Endothelial cell of umbilical vein (primary cell): ENCODE measurements around the gene SLC6A6.

ENCODE experiments used
- CTCF ChIP-seq, 2 donors: IDR thresholded peaks; 1 replicate in 1 of 2; 2 replicates in 1 of 2; pipeline ENCODE4 v1.5.1; 2011; ENCODE audit warnings: low read length in 2 of 2, mild to moderate bottlenecking in 2 of 2, moderate library complexity in 2 of 2, control low read depth in 1 of 2, inconsistent platforms in 1 of 2, low read depth in 1 of 2; ENCODE audit not compliant: insufficient read depth in 1 of 2; ENCODE audit errors: extremely low read depth in 1 of 2
- EZH2 ChIP-seq: IDR thresholded peaks from 2 replicates; pipeline ENCODE4 v1.6.1; 2012; ENCODE audit warnings: borderline replicate concordance, low read depth, mild to moderate bottlenecking, moderate library complexity, low read length, inconsistent platforms; ENCODE audit not compliant: severe bottlenecking
- FOS ChIP-seq: IDR thresholded peaks from 2 replicates; pipeline ENCODE4 v1.6.1; 2011; ENCODE audit warnings: mild to moderate bottlenecking, low read length, moderate library complexity, borderline replicate concordance; ENCODE audit not compliant: insufficient read depth
- GATA2 ChIP-seq: IDR thresholded peaks from 2 replicates; pipeline ENCODE4 v1.7.0; 2011; ENCODE audit warnings: low read depth, mild to moderate bottlenecking, moderate library complexity, mixed read lengths, low read length; ENCODE audit not compliant: insufficient read length, insufficient read depth
- JUN ChIP-seq: IDR thresholded peaks from 2 replicates; pipeline ENCODE4 v1.6.1; 2011; ENCODE audit warnings: borderline replicate concordance, low read depth; ENCODE audit not compliant: insufficient read length, insufficient read depth
- MAX ChIP-seq: IDR thresholded peaks from 2 replicates; pipeline ENCODE4 v1.6.1; 2011; ENCODE audit not compliant: insufficient read depth, insufficient read length
- POLR2A ChIP-seq: IDR thresholded peaks from 2 replicates; pipeline ENCODE4 v1.6.1; 2012; ENCODE audit warnings: low read depth, mild to moderate bottlenecking, control low read depth, low read length
- POLR2AphosphoS5 ChIP-seq: IDR thresholded peaks from 2 replicates; pipeline ENCODE4 v1.6.1; 2012; ENCODE audit warnings: low read depth, mild to moderate bottlenecking, control low read depth, low read length, moderate library complexity; ENCODE audit not compliant: insufficient read depth

DNA sequence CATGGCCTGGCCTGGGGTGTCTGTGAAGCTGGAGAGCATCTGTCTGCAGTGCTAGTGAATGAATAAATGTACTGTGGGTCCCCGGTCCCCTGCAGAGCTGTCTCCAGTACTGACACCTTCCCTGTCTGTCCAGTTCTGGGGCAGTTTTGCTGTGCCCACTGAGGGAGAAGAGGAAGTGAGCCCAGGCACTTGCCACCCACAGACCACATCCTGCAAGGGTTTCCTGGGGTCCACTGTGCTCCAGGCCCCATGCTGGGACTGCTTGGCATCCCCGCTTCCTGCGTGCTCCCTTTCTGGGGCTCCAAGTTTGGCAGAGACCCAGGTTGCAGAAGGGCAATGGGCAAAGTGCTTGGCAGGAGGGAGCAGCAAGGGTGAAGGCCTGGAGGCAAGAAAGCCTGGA, 4.9 kb upstream of the SLC6A6 start:
- TF ChIP-seq POLR2A (no peak), CTCF (IDR thresholded peaks at IDR 0.05; ENCODE audit: extremely low read depth in 1 of 2, insufficient read depth in 1 of 2, low read depth in 1 of 2, low read length in 2 of 2) (no peak), POLR2AphosphoS5 (no peak), EZH2 (no peak), JUN (no peak), MAX (no peak), GATA2 (no peak), FOS (no peak)
